CD8-positive, alpha-beta memory T cell (primary cell): ENCODE results near the gene DGKB. TPM values are rescaled to one million over a fixed set of nuclear protein-coding genes. Genes with fewer than 3 reads are reported as not detected.

ENCODE experiments used
- CTCF ChIA-PET: fragments of 350-600 bp; sonication (Branson Sonifier 250); formaldehyde crosslinking; loops from one replicate; lab custom pipeline; 2021; ENCODE audit warnings: antibody characterized with exemption; lab: Charles Lee
- POLR2A ChIA-PET: fragments of 350-600 bp; sonication (Branson Sonifier 250); formaldehyde crosslinking; loops from one replicate; lab custom pipeline; 2021; ENCODE audit warnings: antibody characterized with exemption; lab: Charles Lee
- DNase-seq, 5 donors: peaks; one replicate each; pipeline versions ENCODE4 v3.0.0 to v3.0.0-alpha.2; 2020 to 2022; ENCODE audit warnings: mixed read lengths in 1 of 5
- H3K27ac ChIP-seq: one replicate; pipeline ENCODE4 v1.7.0; 2013; ENCODE audit warnings: low read depth, mild to moderate bottlenecking, low read length, moderate library complexity
- H3K27me3 ChIP-seq: 2 replicates; pipeline ENCODE4 v1.7.0; 2013; ENCODE audit warnings: low read length, mild to moderate bottlenecking; ENCODE audit not compliant: insufficient read depth, poor library complexity, severe bottlenecking
- H3K36me3 ChIP-seq: 2 replicates; pipeline ENCODE4 v1.7.0; 2013; ENCODE audit warnings: mild to moderate bottlenecking, low read length, moderate library complexity; ENCODE audit not compliant: insufficient read depth
- H3K4me1 ChIP-seq: 2 replicates; pipeline ENCODE4 v1.7.0; 2013; ENCODE audit warnings: mild to moderate bottlenecking, low read length, moderate library complexity; ENCODE audit not compliant: insufficient read depth
- H3K4me3 ChIP-seq: 2 replicates; pipeline ENCODE4 v1.7.0; 2013; ENCODE audit warnings: mild to moderate bottlenecking, low read length
- H3K9me3 ChIP-seq: 2 replicates; pipeline ENCODE4 v1.7.0; 2013; ENCODE audit warnings: mild to moderate bottlenecking, low read length
- H3K27ac Mint-ChIP-seq, 8 donors: one replicate each; pipeline ENCODE4 v1.8.0; 2020 to 2021; ENCODE audit warnings: mixed read lengths in 8 of 8, mild to moderate bottlenecking in 6 of 8, inconsistent platforms in 3 of 8, moderate library complexity in 3 of 8
- H3K27me3 Mint-ChIP-seq, 2 donors: one replicate each; pipeline ENCODE4 v1.8.0; 2020 to 2021; ENCODE audit warnings: mixed read lengths in 2 of 2, mild to moderate bottlenecking in 1 of 2, moderate library complexity in 1 of 2
- H3K36me3 Mint-ChIP-seq, 3 donors: one replicate each; pipeline ENCODE4 v1.8.0; 2020 to 2021; ENCODE audit warnings: mixed read lengths in 3 of 3, inconsistent platforms in 1 of 3, mild to moderate bottlenecking in 1 of 3
- H3K4me1 Mint-ChIP-seq, 3 donors: one replicate each; pipeline ENCODE4 v1.8.0; 2020 to 2021; ENCODE audit warnings: mixed read lengths in 3 of 3, inconsistent platforms in 1 of 3, mild to moderate bottlenecking in 1 of 3
- H3K4me3 Mint-ChIP-seq, 7 donors: one replicate each; pipeline ENCODE4 v1.8.0; 2020 to 2021; ENCODE audit warnings: mixed read lengths in 7 of 7, mild to moderate bottlenecking in 6 of 7, moderate library complexity in 4 of 7, inconsistent platforms in 2 of 7
- H3K9me3 Mint-ChIP-seq, 5 donors: one replicate each; pipeline ENCODE4 v1.8.0; 2020 to 2022; ENCODE audit warnings: mixed read lengths in 5 of 5, mild to moderate bottlenecking in 3 of 5, moderate library complexity in 2 of 5, inconsistent platforms in 1 of 5
- polyA plus RNA-seq: library from polyadenylated mRNA; unstranded; fragments of 300-500 nt; fragmentation: Illumina TruSeq; gene quantifications from one replicate; pipeline ENCODE4 v1.2.3, GENCODE V29; 2021
- total RNA-seq, 2 experiments: library from RNA; stranded (reverse); gene quantifications; one replicate each; pipeline ENCODE4 v1.2.3, GENCODE V29; 2021

Gene DGKB
- total and polyA plus RNA-seq, 3 experiments from 2014 or later, result not detected

DNA sequence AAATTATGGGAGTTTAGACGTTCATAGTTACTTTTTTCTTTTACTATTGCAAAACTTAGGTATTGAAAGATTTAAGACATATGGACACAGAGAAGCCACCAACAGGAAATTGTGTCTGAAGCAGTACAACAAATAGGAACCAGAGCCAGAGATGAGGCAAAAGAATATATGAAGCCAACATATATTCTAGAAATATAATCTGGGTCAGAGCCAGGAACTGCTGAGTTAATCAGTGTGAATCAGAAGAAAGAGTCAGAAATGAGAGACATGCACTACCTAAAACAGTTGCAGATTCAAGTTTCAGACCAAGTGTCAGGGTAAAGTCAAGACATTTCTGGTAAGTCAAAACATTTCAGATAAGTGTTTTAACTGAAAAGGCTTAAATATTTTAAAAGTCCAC, 67.7 kb downstream of the DGKB start:
- Histone ChIP-seq H3K27me3 (no peaks in the 10 kb centered on the region), H3K4me3 (no peak overlapping the region), H3K27ac (no peak overlapping the region), H3K4me1 (no peaks in the 10 kb centered on the region), H3K9me3 (no peaks in the 10 kb centered on the region), H3K36me3 (no peaks in the 10 kb centered on the region)
- Mint-ChIP-seq H3K36me3 (no peaks in the 10 kb centered on the region), H3K9me3 (peaks cover 0 to 2% (median 0%) of the 10 kb centered on the region in 5 donors), H3K27me3 (no peaks in the 10 kb centered on the region), H3K4me1 (no peaks in the 10 kb centered on the region), H3K27ac (no peak overlapping the region), H3K4me3 (no peak overlapping the region)
- ChIA-PET POLR2A (no interaction called here), CTCF (no interaction called here)
- DNase-seq, result no peak

DNA sequence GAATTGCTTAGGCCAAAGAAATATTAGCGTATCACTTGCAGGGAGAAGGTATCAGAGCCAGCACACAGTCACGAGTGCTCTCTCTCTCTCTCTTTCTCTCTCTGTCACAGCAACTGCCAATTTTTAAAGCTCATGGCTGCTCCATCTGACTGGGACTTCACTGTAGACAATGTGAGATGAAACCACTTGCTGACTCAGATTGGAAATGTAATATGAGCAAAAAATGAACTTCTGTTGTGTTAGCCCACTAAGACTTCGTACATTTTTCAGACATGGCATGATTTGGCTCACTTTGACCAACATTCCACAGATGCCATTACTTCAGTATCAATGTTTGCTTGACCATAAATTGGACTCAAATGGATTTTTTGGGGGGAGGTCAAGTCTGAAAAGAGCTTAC, 68.1 kb downstream of the DGKB start:
- H3K4me3 Mint-ChIP-seq, result no peak overlapping the region

GRCh38 chr7:14833707-14834106, 68.8 kb downstream of the DGKB start:
- no peak overlapping the region for H3K4me3 Mint-ChIP-seq
- no peaks in the 10 kb centered on the region for H3K27me3 ChIP-seq
- POLR2A ChIA-PET, result no interaction called here
- H3K36me3 ChIP-seq, result no peaks in the 10 kb centered on the region
- H3K36me3 Mint-ChIP-seq, result no peaks in the 10 kb centered on the region
- DNase-seq, result no peak
- no peak overlapping the region for H3K4me3 ChIP-seq
- H3K9me3 Mint-ChIP-seq, result peaks cover 0 to 2% (median 0%) of the 10 kb centered on the region in 5 donors
- H3K9me3 ChIP-seq, result no peaks in the 10 kb centered on the region
- CTCF ChIA-PET, result no interaction called here
- H3K27ac Mint-ChIP-seq, result no peak overlapping the region
- H3K27ac ChIP-seq, result no peak overlapping the region
- H3K4me1 Mint-ChIP-seq, result no peaks in the 10 kb centered on the region
- no peaks in the 10 kb centered on the region for H3K4me1 ChIP-seq
- H3K27me3 Mint-ChIP-seq, result no peaks in the 10 kb centered on the region

More for the DNA sequence above, 68.1 kb downstream of the DGKB start:
- no peak overlapping the region for H3K4me3 ChIP-seq
- Mint-ChIP-seq H3K36me3 (no peaks in the 10 kb centered on the region), H3K4me1 (no peaks in the 10 kb centered on the region), H3K9me3 (peaks cover 0 to 2% (median 0%) of the 10 kb centered on the region in 5 donors), H3K27me3 (no peaks in the 10 kb centered on the region), H3K27ac (no peak overlapping the region)
- no peaks in the 10 kb centered on the region for H3K9me3 ChIP-seq
- no peak for DNase-seq
- CTCF ChIA-PET, result no interaction called here
- H3K4me1 ChIP-seq, result no peaks in the 10 kb centered on the region
- H3K27me3 ChIP-seq, result no peaks in the 10 kb centered on the region
- no peaks in the 10 kb centered on the region for H3K36me3 ChIP-seq
- POLR2A ChIA-PET, result no interaction called here
- H3K27ac ChIP-seq, result no peak overlapping the region

- no peaks in the 10 kb centered on the region for H3K4me1 ChIP-seq
Observed at GRCh38 chr7:14828053-14828452, 74.5 kb downstream of the DGKB start.

GRCh38 chr7:14826426-14826825, 76.1 kb downstream of the DGKB start:
- peaks cover 0 to 5% (median 0%) of the 10 kb centered on the region in 5 donors for H3K9me3 Mint-ChIP-seq
- H3K27ac Mint-ChIP-seq, result no peak overlapping the region
- ChIA-PET CTCF (no interaction called here), POLR2A (interaction anchor here (0.6 kb wide), 1 partner anchor 10 kb away, joined by 3 read pairs; no protein-coding TSS in a partner anchor)
- no peaks in the 10 kb centered on the region for H3K4me1 Mint-ChIP-seq
- no peak for DNase-seq
- Histone ChIP-seq H3K27ac (no peak overlapping the region), H3K4me1 (no peaks in the 10 kb centered on the region), H3K27me3 (no peaks in the 10 kb centered on the region), H3K9me3 (no peaks in the 10 kb centered on the region), H3K4me3 (no peak overlapping the region), H3K36me3 (no peaks in the 10 kb centered on the region)
- no peaks in the 10 kb centered on the region for H3K27me3 Mint-ChIP-seq
- no peaks in the 10 kb centered on the region for H3K36me3 Mint-ChIP-seq
- H3K4me3 Mint-ChIP-seq, result no peak overlapping the region

More at GRCh38 chr7:14828053-14828452, 74.5 kb downstream of the DGKB start:
- Histone ChIP-seq H3K36me3 (no peaks in the 10 kb centered on the region), H3K4me3 (no peak overlapping the region), H3K9me3 (no peaks in the 10 kb centered on the region), H3K27me3 (no peaks in the 10 kb centered on the region), H3K27ac (no peak overlapping the region)
- H3K4me3 Mint-ChIP-seq, result no peak overlapping the region
- H3K36me3 Mint-ChIP-seq, result no peaks in the 10 kb centered on the region
- POLR2A ChIA-PET, result no interaction called here
- no peak for DNase-seq
- no peaks in the 10 kb centered on the region for H3K4me1 Mint-ChIP-seq
- H3K27ac Mint-ChIP-seq, result no peak overlapping the region
- CTCF ChIA-PET, result no interaction called here
- H3K9me3 Mint-ChIP-seq, result peaks cover 0 to 4% (median 0%) of the 10 kb centered on the region in 5 donors
- H3K27me3 Mint-ChIP-seq, result no peaks in the 10 kb centered on the region

DNA sequence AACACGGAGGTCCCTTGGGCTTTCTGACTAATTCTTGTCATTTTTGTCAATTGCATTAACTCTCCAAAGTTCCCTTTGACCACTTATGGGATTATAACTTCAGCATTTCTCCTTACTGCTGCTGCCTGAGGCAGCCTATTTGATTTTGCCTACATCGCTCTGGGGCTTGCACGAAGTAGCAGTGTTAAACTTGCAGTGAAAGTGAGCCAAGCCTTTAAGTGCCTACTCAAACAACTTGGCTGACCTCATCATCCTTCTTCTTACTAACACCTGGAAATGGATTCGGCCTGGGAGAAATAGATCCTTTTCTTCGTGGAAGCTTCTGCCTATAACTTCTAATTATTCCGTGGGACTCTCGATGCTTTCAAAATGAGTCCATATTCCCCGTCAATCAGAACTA, 76.6 kb downstream of the DGKB start:
- Histone ChIP-seq H3K4me3 (no peak overlapping the region), H3K4me1 (no peaks in the 10 kb centered on the region), H3K36me3 (no peaks in the 10 kb centered on the region), H3K27me3 (no peaks in the 10 kb centered on the region), H3K27ac (no peak overlapping the region), H3K9me3 (no peaks in the 10 kb centered on the region)
- ChIA-PET POLR2A (no interaction called here), CTCF (no interaction called here)
- H3K27ac Mint-ChIP-seq, result no peak overlapping the region
- peaks cover 0 to 5% (median 0%) of the 10 kb centered on the region in 5 donors for H3K9me3 Mint-ChIP-seq
- no peak overlapping the region for H3K4me3 Mint-ChIP-seq
- H3K4me1 Mint-ChIP-seq, result no peaks in the 10 kb centered on the region
- no peak for DNase-seq
- no peaks in the 10 kb centered on the region for H3K27me3 Mint-ChIP-seq
- no peaks in the 10 kb centered on the region for H3K36me3 Mint-ChIP-seq

GRCh38 chr7:14822481-14822854, 80.1 kb downstream of the DGKB start:
- ChIA-PET CTCF (no interaction called here), POLR2A (no interaction called here)
- Histone ChIP-seq H3K27me3 (no peaks in the 10 kb centered on the region), H3K4me3 (no peak overlapping the region), H3K9me3 (no peaks in the 10 kb centered on the region), H3K27ac (no peak overlapping the region), H3K4me1 (no peaks in the 10 kb centered on the region), H3K36me3 (no peaks in the 10 kb centered on the region)
- Mint-ChIP-seq H3K27ac (no peak overlapping the region), H3K9me3 (peaks cover 0 to 5% (median 0%) of the 10 kb centered on the region in 5 donors), H3K4me3 (no peak overlapping the region), H3K27me3 (no peaks in the 10 kb centered on the region), H3K4me1 (no peaks in the 10 kb centered on the region), H3K36me3 (no peaks in the 10 kb centered on the region)
- DNase-seq, result no peak

DNA sequence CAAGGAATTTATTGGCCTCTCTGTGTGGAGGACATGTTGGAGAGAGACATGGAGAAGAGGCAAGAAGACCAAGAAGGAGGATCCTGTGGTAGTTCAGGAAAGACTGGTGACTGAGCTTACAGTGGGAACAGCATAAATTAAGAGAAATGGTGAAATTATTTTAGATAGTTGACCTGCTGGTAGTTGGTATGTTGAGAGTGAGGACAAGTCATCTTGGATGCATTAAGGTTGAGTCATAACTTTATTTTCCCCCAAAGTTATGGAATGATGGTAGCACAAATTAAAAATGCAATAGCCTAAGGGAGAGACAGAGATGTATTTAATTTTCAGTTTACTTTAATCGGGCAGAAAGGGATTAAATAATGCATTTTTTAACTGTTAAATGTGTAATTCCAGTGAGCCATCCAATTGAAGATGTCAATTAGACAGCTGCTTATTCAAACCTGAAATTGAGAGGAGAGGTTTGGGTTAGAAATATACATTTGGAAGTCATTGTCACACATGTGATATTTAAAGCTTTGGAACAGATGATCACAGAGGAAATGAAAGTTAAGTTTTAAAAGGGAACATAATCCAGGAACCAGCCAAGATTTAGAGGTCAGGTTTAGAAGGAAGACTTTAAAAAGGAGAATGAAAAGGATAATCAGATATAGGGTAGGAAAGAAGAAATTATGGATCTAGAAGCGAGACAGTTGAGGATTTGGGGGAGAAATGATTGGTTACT, 80.6 kb downstream of the DGKB start:
- Mint-ChIP-seq H3K4me3 (no peak overlapping the region), H3K36me3 (no peaks in the 10 kb centered on the region), H3K27ac (no peak overlapping the region), H3K27me3 (no peaks in the 10 kb centered on the region), H3K4me1 (no peaks in the 10 kb centered on the region), H3K9me3 (peaks cover 0 to 5% (median 0%) of the 10 kb centered on the region in 5 donors)
- Histone ChIP-seq H3K9me3 (no peaks in the 10 kb centered on the region), H3K27ac (no peak overlapping the region), H3K4me3 (no peak overlapping the region), H3K4me1 (no peaks in the 10 kb centered on the region), H3K27me3 (no peaks in the 10 kb centered on the region), H3K36me3 (no peaks in the 10 kb centered on the region)
- ChIA-PET POLR2A (no interaction called here), CTCF (no interaction called here)
- DNase-seq, result no peak
